Stimulated activated CD4-positive, alpha-beta T cell treated with anti-CD3 and anti-CD28 coated beads, Interleukin-2, amount 100 ng/mL, for 48 hours (primary cell): ENCODE data around the gene PPP3R1.

Experiments used
- DNase-seq, 2 donors: peaks; one replicate each; pipeline ENCODE4 v3.0.0-alpha.2; 2020

The PPP3R1 gene, protein sequence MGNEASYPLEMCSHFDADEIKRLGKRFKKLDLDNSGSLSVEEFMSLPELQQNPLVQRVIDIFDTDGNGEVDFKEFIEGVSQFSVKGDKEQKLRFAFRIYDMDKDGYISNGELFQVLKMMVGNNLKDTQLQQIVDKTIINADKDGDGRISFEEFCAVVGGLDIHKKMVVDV

DNA sequence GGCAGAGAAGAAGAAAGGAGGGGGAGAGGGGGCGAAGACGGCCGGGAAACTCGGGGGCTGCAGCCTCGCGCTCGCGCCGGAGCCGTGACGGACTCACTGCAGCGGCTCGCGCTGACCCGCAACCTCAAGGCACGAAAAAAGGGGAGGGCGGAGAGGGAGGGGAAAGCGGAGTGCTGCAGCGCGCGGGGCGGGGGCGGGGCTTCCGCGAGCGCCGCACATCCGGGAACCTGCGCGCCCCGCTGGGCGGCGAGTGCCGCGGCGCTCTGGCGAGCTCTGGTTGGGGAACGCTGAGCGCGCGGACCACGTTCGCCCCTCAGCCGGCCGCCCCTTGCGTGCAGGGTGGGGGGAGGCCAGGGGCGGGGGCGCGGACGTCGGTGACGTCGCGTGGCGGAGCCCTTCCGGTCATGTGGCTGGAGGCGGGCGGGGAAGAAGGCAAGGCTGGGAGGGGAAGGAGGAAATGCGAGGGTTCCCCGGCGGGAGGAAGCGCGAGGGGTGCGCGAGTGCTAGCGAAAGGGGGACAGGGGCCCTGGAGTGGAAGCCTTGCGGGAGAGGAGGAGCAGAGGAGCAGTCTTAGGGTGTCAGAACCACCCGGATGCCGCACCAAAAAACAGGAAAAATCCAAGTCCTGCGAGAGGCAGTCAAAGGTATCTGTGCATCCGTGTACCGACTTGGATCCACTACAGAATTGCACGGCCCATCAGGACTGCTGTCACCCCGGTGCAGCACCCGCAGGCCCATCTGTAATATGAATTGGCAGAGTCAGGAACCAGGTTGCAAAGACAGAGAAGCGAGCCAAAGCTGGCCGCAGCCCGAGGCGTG, at the start of gene PPP3R1:
PPP3R1 (minus strand) TSS at position 133 of the 819 bp plus-strand sequence. CDS start 405 bp downstream, outside the sequence.
- DNase-seq, result peak; percentile 86 to 90

DNA sequence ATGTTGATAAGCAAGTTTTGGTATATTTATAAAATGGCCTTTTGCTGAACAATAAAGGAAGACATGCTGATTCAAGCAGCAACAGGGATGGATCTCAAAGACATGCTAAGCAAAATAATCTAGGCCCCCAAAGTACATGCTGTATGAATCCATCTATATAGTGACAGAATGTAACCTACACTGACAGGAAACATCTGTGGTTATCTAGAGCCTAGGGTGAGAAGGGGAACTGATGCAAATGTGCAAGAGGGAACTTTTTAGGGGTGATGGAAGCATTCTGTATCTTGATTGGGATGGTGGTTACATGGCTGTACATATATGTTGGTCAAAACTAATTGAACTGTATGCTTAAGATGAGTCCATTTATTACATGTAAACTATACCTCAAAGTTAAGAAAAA, 43.2 kb upstream of the PPP3R1 start:
- no peak for DNase-seq

DNA sequence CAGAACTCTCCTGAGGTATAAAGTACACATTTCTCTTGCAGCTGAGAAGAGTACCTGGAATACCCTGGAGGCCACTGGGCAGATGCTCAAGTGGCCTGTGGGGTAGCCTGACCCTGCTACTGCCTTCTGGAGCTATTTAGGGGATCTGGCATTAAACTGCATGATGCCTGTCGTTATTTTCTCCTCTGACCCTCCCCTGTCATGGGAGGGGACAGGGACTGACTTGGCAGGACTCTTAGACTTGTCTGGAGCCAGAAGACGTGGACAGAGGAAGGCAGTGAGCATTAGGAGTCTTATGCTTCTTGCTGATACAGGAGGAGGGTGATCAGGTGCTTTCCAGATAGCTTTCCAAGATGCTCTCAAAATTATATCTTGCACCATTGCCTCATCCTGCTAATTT, 42.6 kb upstream of the PPP3R1 start:
- DNase-seq, result no peak

- no peak for DNase-seq
These were observed 41.9 kb upstream of the PPP3R1 start for GRCh38 chr2:68294187-68294586.

GRCh38 chr2:68293755-68294154, 41.4 kb upstream of the PPP3R1 start:
- DNase-seq, result no peak

DNA sequence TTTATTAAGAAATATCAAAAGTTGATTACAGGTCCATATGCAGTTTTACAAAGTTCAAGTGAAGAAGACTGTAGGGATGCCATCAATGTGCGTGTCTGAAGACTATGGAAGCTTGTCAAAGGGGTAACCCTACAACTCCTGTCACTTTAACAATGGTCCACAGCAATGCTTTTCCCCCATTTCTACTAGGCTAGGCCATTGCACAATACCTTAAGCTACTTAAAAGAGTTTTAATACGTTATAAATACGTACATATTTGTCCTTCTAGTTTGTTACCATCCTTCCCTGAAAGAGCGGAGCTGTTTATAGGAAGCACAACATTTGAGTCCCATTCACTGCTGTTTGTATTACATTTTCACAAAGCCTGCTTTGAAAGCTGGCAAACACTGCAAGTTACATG, 40.7 kb upstream of the PPP3R1 start:
- no peak for DNase-seq

DNA sequence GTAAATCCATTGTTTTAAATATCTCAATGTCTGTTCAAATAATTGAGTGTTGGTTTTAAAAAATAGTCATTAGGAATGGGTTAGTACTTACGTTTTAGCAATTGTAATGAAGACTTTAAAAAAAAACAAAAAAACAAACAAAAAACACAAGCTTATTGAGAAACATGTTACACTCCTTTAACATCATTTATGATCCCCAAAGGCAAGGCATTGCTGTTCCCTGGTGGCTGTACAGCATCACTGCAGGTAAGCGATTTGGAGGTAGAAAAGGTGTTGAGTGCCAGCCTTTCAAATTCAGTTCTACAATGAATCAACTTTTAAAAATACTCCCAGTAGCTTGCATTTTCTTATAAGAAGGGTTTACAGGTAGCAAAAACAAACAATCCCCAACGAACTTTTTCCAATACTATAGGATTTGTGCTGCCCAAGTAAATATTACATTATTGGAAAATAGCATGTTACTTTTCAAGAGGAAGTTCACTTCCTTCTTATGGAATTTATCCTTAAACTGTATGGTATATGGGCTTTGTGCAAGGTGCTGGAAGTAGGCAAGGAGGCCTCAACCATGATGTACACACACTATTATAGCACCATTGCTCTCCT, 39.9 kb upstream of the PPP3R1 start:
- DNase-seq, result no peak

DNA sequence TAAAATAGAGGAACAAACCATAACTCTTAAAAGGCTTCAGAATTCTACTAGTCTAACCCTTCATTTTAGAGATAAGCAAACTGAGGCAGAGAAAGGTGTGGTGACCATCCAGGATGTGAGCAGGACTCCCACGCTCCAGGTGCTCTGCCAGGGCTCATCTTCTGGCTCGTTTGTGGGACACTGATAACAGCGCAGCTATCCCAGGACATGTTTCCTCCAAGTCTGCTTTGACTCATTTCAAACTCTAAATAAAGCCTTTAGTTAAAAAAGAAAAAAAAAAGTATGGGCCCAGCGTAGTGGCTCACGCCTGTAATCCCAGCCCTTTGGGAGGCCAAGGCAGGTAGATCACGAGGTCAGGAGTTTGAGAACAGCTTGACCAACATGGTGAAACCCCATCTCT, 39.0 kb upstream of the PPP3R1 start:
- DNase-seq, result no peak

GRCh38 chr2:68290901-68291300, 38.6 kb upstream of the PPP3R1 start:
- no peak for DNase-seq

- no peak for DNase-seq
These were observed 35.5 kb upstream of the PPP3R1 start for GRCh38 chr2:68287580-68288441.

DNA sequence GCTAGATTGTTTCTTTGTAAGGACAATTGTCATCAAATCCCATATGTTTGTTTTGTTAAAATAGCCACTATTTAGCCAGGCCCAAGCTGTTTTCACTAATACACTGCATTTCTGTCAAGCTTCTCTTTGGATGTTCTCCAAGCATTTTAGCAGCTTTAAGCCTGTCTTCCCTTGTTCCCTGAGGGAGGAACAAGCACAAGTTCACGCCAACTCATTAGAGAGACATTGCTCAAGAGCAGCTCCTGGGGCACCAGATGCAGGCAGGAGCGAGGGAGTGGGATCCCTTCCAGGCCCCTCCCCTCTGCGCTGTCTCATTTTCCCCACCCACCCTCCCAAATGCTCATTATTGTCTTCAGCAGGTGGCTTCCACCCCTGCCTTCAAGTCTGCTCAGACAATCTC, 32.6 kb upstream of the PPP3R1 start:
- DNase-seq, result no peak

DNA sequence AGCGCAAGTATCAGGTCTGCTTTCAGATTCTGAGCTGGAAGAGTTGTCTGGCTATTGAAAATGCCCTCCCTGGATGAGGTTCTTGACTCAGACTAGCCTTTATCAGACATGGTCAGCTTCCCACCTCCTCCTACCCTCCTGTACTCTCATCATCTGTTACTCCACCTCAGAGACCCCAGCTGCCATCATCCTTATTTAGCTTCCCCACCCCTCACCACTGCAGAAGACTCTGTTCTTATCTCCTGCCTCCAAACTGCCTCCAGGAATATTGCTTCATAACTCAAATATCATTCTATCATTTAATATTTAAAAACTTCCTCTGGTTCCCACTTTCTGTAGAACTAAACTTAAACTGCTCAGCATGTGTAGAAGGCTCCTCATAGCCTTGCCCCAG, 31.1 kb upstream of the PPP3R1 start:
- no peak for DNase-seq

DNA sequence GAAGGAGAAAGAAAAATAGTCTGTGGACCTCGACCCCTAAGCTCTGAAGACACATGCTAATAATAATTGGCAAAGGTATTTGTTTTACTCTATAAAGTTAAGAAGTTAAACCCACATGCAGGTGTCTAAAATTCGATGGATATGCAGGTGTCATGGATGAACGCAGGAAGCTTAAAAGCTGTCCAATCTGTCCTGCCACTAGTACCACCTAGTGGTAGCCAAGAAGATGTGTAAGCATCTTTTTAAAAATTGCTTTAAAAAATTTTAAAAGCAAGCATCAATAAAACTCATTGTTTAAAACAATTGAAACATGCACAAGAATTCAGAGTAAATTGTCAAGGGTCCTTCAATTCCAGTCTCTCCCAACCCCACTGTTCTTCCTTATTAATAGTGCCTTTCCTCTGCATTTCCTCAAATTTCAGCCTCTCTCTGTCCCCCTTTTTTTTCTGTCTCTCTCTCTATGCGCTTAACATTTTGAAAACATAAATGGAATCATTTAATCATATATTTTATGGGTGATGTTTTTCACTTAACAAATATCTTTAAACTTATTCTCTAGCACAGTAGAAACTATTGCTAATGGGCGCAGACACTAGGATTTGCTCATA, 30.6 kb upstream of the PPP3R1 start:
- no peak for DNase-seq

GRCh38 chr2:68280796-68281195, 28.5 kb upstream of the PPP3R1 start:
- DNase-seq, result no peak

DNA sequence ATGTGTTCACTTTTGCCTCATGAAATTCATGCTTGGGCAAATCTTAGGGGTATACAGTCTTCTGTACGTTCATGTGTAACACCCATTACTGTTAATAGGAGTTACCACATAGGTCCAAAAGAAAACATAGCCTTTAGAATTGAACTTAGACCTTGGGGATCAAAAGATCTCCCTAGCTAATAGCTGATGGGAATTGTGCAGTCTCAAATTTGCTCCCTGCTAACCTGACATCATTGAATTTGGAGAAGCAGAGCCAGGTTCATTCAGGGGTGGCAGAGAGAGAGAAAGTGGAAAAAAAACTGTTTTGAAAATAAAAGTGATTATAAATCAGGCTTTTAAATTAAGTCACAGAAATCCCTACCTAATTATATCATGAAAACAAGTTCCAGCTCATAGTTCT, 28.0 kb upstream of the PPP3R1 start:
- no peak for DNase-seq

DNA sequence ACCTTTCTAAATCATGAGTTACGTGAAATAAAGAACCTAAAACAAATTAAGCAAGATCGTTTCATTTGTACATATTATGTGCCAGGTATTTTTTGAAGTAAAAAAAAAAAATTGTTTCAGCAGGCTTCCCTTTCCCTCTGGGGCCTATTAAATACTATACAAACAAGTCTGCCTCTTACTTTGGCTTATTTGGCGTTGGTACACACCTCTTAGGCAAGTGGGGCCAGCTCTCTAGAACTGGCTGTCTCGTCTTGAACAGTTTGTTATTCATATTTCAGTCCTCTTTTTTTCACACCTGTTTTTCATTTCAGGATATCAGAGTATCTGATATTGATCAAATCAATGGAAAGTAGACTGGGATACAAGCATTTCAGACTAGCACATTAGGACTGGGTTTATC, 27.4 kb upstream of the PPP3R1 start:
- DNase-seq, result no peak

DNA sequence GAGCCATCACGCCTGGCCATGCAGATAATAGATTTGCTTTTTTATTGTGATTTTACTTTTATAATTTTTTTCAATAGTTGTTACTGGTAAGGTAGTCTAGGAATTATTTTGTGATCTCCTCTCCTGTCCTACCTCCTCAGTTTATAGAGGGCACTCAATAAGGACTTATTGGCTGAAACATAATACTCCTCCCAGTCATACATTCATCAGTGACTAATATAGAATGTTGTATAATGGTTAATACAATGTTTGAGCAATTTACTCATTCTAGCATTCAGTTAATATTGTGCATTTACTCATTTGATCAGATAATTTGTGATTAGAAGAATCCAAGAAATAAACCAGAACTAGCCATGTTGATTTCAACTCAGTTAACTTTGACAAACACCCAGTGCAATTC, 25.8 kb upstream of the PPP3R1 start:
- no peak for DNase-seq

DNA sequence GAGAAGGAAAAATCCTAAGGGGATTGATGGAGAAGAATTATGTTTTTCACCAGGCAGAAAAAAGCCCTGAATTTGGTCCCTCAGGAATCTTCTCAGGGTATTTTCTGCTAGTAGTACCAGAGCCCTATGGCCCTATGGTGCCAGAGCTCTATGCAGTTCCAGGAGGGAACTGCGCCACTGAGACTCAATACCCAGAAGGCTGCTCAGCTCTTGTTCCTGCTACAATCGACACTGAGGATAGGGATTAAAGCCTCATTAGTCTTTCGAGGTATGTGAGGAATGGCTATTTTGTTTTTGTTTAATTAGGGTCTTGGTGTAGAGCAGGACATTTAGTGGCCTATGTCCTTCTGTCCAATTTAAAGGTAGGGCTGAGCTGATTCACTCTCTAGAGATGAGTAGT, 21.7 kb upstream of the PPP3R1 start:
- no peak for DNase-seq

DNA sequence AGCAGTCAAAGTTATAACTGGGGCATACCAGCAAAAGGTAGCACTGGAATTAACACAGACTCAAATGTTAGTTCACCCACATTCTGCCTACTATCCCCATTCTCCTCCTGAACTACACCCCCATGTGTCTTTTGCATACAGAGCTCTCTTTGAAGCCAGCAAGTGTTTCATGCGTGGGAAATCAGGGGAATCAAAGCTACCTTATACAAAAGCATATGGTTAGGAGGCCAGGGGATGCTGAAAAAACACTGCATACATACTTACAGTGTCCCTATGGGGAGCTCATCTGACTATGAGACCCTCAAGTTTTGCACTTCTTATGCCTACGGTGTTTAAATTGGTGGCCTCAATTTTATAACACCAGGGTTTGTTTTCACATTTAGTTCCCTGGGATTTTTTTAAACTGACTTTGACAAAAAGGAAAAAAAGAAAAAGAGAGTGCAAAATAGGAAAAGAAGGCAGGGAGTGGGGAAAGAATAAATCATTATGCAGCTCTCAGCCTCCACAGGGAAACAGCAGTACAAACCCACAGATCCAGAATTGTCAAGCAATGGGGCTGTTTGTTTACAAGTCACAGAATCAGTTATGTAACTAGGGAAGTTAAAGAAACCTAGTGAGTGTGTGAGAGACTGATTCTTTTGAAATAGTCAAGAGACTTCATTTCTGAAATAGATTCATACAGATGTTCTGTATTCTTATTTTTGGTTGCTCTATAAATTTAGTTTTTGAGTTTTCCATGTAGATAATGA, 20.1 kb upstream of the PPP3R1 start:
- DNase-seq, result no peak

- no peak for DNase-seq
These were observed 14.3 kb upstream of the PPP3R1 start for GRCh38 chr2:68266655-68267054.

DNA sequence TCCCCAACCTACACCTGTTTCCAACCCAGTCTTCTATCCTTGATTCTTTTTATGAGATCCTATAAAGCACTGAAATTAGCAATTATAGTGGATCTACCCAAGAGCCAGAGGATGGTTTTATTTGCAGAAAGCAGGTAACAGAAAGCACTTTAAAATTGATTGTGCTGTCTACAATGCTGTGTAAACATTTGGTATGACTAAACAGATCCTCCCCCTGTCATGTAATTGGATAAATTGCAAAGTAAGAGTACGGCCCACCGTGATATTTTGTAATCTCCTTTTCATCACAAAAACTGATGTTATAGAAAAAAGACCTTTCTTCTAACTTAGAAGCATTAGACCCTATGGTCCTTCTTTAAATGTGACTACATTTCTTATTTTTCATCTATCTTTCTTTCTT, 11.3 kb upstream of the PPP3R1 start:
- no peak for DNase-seq

- DNase-seq, result no peak
These were observed 6.5 kb upstream of the PPP3R1 start for GRCh38 chr2:68258851-68259250.
